ENCODE results near the gene CATSPERZ.

DNA sequence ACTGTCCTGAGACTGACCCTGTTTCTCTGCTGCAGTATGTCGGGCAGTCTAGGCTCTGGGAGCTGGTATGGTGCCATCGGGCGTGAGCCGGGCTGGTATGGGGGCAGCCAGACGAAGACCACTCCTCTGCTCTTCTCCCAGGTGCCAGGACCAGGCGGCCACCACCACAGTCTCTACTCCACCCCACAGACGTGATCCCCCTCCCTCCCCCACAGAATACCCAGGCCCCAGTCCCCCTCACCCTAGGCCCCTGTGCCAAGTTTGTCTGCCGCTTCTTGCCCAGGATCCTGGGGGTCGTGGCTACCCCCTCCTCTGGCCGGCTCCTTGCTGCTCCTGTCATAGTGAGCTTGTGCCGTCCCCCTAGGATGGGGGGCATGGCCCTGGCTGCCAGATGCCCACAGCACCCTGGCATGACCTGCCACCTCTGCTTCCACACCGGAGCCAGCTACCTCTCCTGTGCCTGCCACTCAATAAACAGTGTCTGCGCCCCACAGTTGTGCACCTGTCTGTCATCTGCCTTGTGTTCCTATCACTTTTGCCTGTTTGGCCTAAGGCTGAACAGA, 11.1 kb upstream of the CATSPERZ start:
- TF ChIP-seq CTCF (IDR thresholded peaks at IDR 0.05; ENCODE audit: extremely low read depth in 1 of 2, insufficient read depth in 1 of 2, low read depth in 1 of 2, low read length in 2 of 2) = no peak
- no peak for TF ChIP-seq POLR2A (IDR thresholded peaks at IDR 0.05; ENCODE audit: low read depth, low read length)
- TF ChIP-seq MAX (IDR thresholded peaks at IDR 0.05; ENCODE audit: insufficient read depth, insufficient read length) = no peak
- TF ChIP-seq POLR2AphosphoS5 (IDR thresholded peaks at IDR 0.05; ENCODE audit: insufficient read depth, low read depth, low read length) = no peak

Data from endothelial cell of umbilical vein (primary cell).